Measurements from ENCODE around the gene KRTAP5-3. TPM values are rescaled to one million over a fixed set of nuclear protein-coding genes. Genes with fewer than 3 reads are reported as not detected.
"Not testable (repeated sequence)": the region's sequence is repeated elsewhere in the genome, so short reads cannot be mapped to it uniquely, and the experiment has no call there.

Gene KRTAP5-3
- total and polyA plus RNA-seq, 2 donors (not counting 3 experiments of a cell fraction or from before 2014, with no cell fraction given), result not detected

DNA sequence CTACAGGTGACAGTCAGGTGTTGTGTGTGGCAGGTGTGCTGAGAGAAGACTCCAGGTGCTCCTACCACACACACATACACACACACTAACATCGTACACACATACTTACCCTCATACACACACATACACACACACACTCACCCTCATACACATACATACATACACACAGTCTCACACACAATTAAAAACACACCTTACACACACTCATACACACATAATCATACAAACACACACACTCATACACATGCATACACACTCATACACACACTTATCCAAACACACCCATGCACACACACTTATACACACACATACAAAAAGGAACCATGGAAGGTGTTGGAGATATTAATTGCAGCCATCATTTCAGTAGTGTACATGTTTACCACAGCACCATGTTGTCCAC, 4.6 kb downstream of the KRTAP5-3 start:
- H3K4me1 ChIP-seq (ENCODE audit: control insufficient read depth, extremely low read depth, insufficient read depth, low read length), result no peaks in the 10 kb centered on the region
- no peaks in the 10 kb centered on the region for H3K9me3 ChIP-seq (replicated peaks; ENCODE audit: control insufficient read depth, insufficient read depth, low read length)
- FAIRE-seq (no peak), DNase-seq (ENCODE audit: low read depth, low spot score) (no peak)
- H3K27ac ChIP-seq (ENCODE audit: insufficient read depth, low read depth, low read length), result no peak overlapping the region
- ChIA-PET POLR2A (no interaction called here), CTCF (no interaction called here)
- TF ChIP-seq POLR2A (IDR thresholded peaks at IDR 0.05; ENCODE audit: low read depth, low read length) (no peak), FOS (IDR thresholded peaks at IDR 0.05; ENCODE audit: borderline replicate concordance, insufficient read depth, low read length) (no peak), MYC (IDR thresholded peaks at IDR 0.05; ENCODE audit: low read depth, low read length) (no peak)
- TF ChIP-seq, protein P1, sequence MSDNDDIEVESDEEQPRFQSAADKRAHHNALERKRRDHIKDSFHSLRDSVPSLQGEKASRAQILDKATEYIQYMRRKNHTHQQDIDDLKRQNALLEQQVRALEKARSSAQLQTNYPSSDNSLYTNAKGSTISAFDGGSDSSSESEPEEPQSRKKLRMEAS (IDR thresholded peaks at IDR 0.05; ENCODE audit: insufficient read depth, insufficient read length), result no peak
- H3K27me3 ChIP-seq (ENCODE audit: control insufficient read depth in 2 of 2, insufficient read depth in 2 of 2, low read length in 2 of 2), result peaks cover 0 to 2% of the 10 kb centered on the region in 2 experiments
- H3K79me2 ChIP-seq (ENCODE audit: control insufficient read depth, insufficient read depth, low read length), result no peaks in the 10 kb centered on the region
- H4K20me1 ChIP-seq (replicated peaks; ENCODE audit: control insufficient read depth, extremely low read depth, insufficient read depth, low read length), result no peaks in the 10 kb centered on the region
- no peak overlapping the region for H3K9ac ChIP-seq (replicated peaks; ENCODE audit: extremely low read depth, insufficient read depth, low read length)
- dilution Hi-C loops (cut with MboI; ENCODE audit: extremely low pct_ligation_motif_present, low sequenced_read_pairs) (no loop called here), intact Hi-C loops (cut with micrococcal nuclease) (no loop called here)
- no peak overlapping the region for H2AFZ ChIP-seq (ENCODE audit: low read depth, low read length)
- H3K4me2 ChIP-seq (ENCODE audit: insufficient read depth, low read length), result no peak overlapping the region
- H3K4me3 ChIP-seq (replicated peaks in 1 of 3; ENCODE audit: insufficient read depth in 1 of 3, low read depth in 1 of 3, low read length in 3 of 3), result no peak overlapping the region
- H3K36me3 ChIP-seq (ENCODE audit: control insufficient read depth in 2 of 2, extremely low read depth in 1 of 2, insufficient read depth in 2 of 2, low read length in 2 of 2), result no peaks in the 10 kb centered on the region
- no peaks in the 10 kb centered on the region for H3K9me1 ChIP-seq (replicated peaks; ENCODE audit: control insufficient read depth, extremely low read depth, insufficient read depth, low read length)
- BruUV-seq (replicated peaks), result no TSS peak

DNA sequence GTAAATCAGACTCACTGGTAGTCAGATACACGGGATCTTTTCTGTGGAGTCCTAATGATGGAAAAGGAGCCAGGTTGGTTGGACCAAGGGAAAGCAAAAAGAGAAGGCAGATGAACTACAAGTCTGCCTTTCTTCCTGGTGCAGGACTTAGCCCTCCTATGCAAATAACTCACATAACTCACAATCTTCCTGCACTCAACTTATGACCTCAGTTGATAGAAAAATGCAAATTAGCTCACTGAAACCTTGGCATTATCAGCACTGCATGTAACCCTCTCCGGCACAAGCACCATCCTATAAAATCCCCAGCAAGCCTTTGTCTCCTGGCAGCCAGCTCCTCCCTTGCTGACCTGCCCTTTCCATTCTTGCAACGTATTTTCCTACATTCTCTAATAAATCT, 6.6 kb downstream of the KRTAP5-3 start:
- H3K9me1 ChIP-seq (replicated peaks; ENCODE audit: control insufficient read depth, extremely low read depth, insufficient read depth, low read length); DNase-seq (ENCODE audit: low read depth, low spot score); H3K79me2 ChIP-seq (ENCODE audit: control insufficient read depth, insufficient read depth, low read length); H4K20me1 ChIP-seq (replicated peaks; ENCODE audit: control insufficient read depth, extremely low read depth, insufficient read depth, low read length); H2AFZ ChIP-seq (ENCODE audit: low read depth, low read length); H3K4me1 ChIP-seq (ENCODE audit: control insufficient read depth, extremely low read depth, insufficient read depth, low read length); H3K36me3 ChIP-seq (ENCODE audit: control insufficient read depth in 2 of 2, extremely low read depth in 1 of 2, insufficient read depth in 2 of 2, low read length in 2 of 2); POLR2A ChIA-PET; CTCF ChIA-PET; BruUV-seq (replicated peaks); H3K4me3 ChIP-seq (replicated peaks in 1 of 3; ENCODE audit: insufficient read depth in 1 of 3, low read depth in 1 of 3, low read length in 3 of 3); H3K9ac ChIP-seq (replicated peaks; ENCODE audit: extremely low read depth, insufficient read depth, low read length); FAIRE-seq; H3K27ac ChIP-seq (ENCODE audit: insufficient read depth, low read depth, low read length); H3K27me3 ChIP-seq (ENCODE audit: control insufficient read depth in 2 of 2, insufficient read depth in 2 of 2, low read length in 2 of 2); intact Hi-C loops (cut with micrococcal nuclease); dilution Hi-C loops (cut with MboI; ENCODE audit: extremely low pct_ligation_motif_present, low sequenced_read_pairs); H3K4me2 ChIP-seq (ENCODE audit: insufficient read depth, low read length); H3K9me3 ChIP-seq (replicated peaks; ENCODE audit: control insufficient read depth, insufficient read depth, low read length): not testable (repeated sequence)
